Aorta (tissue), 5 donors: ENCODE results near the gene CTXND2. TPM values are rescaled to one million over a fixed set of nuclear protein-coding genes. Genes with fewer than 3 reads are reported as not detected.
A peak's percentile ranks its signal among the peaks of the same experiment; 100 is the strongest.

ENCODE experiments used
- ATAC-seq: fragments of 200-7000 bp; cut with Tn5 transposase; one replicate; pipeline ENCODE4 v1.9.1; 2022; ENCODE audit warnings: moderate library complexity; ENCODE audit not compliant: low FRiP score
- DNase-seq, 2 donors: peaks; one replicate each; pipeline ENCODE4 v3.0.0-alpha.2; 2020
- H3K27ac ChIP-seq, 2 donors: one replicate each; pipeline ENCODE4 v1.5.1; 2013; ENCODE audit warnings: low read length in 2 of 2, mild to moderate bottlenecking in 2 of 2, moderate library complexity in 2 of 2, control low read depth in 1 of 2, inconsistent platforms in 1 of 2, low read depth in 1 of 2
- H3K27me3 ChIP-seq, 2 donors: one replicate each; pipeline ENCODE4 v1.6.1; 2013; ENCODE audit warnings: control low read depth in 1 of 2, low read length in 1 of 2, mild to moderate bottlenecking in 1 of 2, moderate library complexity in 1 of 2; ENCODE audit not compliant: insufficient read depth in 2 of 2, control insufficient read depth in 1 of 2
- H3K36me3 ChIP-seq, 2 donors: one replicate each; pipeline ENCODE4 v1.6.1; 2013; ENCODE audit warnings: control low read depth in 1 of 2, low read length in 1 of 2, mild to moderate bottlenecking in 1 of 2; ENCODE audit not compliant: insufficient read depth in 2 of 2, control insufficient read depth in 1 of 2
- H3K4me1 ChIP-seq, 2 donors: one replicate each; pipeline ENCODE4 v1.6.1; 2013; ENCODE audit warnings: low read length in 2 of 2, control low read depth in 1 of 2, mild to moderate bottlenecking in 1 of 2, moderate library complexity in 1 of 2; ENCODE audit not compliant: insufficient read depth in 2 of 2, control insufficient read depth in 1 of 2
- H3K4me3 ChIP-seq, 2 donors: one replicate each; pipeline ENCODE4 v1.5.1; 2013; ENCODE audit warnings: low read length in 2 of 2, control low read depth in 1 of 2, mild to moderate bottlenecking in 1 of 2
- H3K9me3 ChIP-seq: one replicate; pipeline ENCODE4 v1.6.1; 2013; ENCODE audit warnings: mild to moderate bottlenecking, low read length; ENCODE audit not compliant: control insufficient read depth
- WGBS, 2 donors: extraction: QIAGEN DNeasy Blood & Tissue Kit; methylation state at CpG; one replicate each; pipeline ENCODE4 v1.1.7; 2013; 5-methylcytosine and 5-hydroxymethylcytosine counted together
- intact Hi-C, 2 donors: fragments of 100-400 bp; cut with DNase I; formaldehyde crosslinking; loops; one replicate each; pipeline versions ENCODE4 v1.14.2 to v1.15.0; 2022
- polyA plus RNA-seq, 2 donors: library from polyadenylated mRNA; stranded (reverse); fragments of 200-250 nt; gene quantifications; one replicate each; pipeline ENCODE4 v1.2.3, GENCODE V29; 2013
- total RNA-seq, 2 donors: library from RNA; stranded (reverse); fragmentation: NEBNext Ultra II Directional; extraction: Animal tissue kit (Norgen Biotek cat#: 25700); gene quantifications; one replicate each; pipeline ENCODE4 v1.2.1, GENCODE V29; 2021
- donor health status: healthy with polysubstance abuse.
- donor health status: Bipolar disorder and iron deficiency.
- donor health status: DM: no; HTN: no; CAD: no.
- donor health status: DM: no; HTN: no; CAD: no.
- donor health status: DM: yes; HTN: yes; CAD: no.

The CTXND2 gene
- total and polyA plus RNA-seq, 4 donors, result not detected

GRCh38 chr1:150960646-150961045, 73.7 kb downstream of the CTXND2 start:
- DNase-seq (peak; percentile 10 to 65), ATAC-seq (no peak)
- intact Hi-C loops, result no loop called here
- H3K4me1 ChIP-seq, result no peaks in the 10 kb centered on the region
- no peak overlapping the region for H3K27ac ChIP-seq
- no peaks in the 10 kb centered on the region for H3K27me3 ChIP-seq
- peaks cover 0 to 17% of the 10 kb centered on the region in 2 donors for H3K36me3 ChIP-seq
- H3K9me3 ChIP-seq, result no peaks in the 10 kb centered on the region
- no peak overlapping the region for H3K4me3 ChIP-seq
- 95% methylated on average over 7 of the region's 7 CpGs for WGBS, 2 donors

GRCh38 chr1:150961756-150962155, 74.8 kb downstream of the CTXND2 start:
- 63 to 67% methylated on average over 4 of the region's 4 CpGs for WGBS, 2 donors
- Histone ChIP-seq H3K9me3 (no peaks in the 10 kb centered on the region), H3K27ac (no peak overlapping the region), H3K27me3 (no peaks in the 10 kb centered on the region), H3K4me3 (no peak overlapping the region), H3K4me1 (no peaks in the 10 kb centered on the region), H3K36me3 (peaks cover 6 to 25% of the 10 kb centered on the region in 2 donors)
- intact Hi-C loops, result no loop called here
- peak in 1 of 2 donors; percentile 4 for DNase-seq
- no peak for ATAC-seq

Other genes starting within 250 kb of the CTXND2 start
- 10 to 100 TPM; 23.9 to 27.6 TPM for gene GOLPH3L, start 190.0 kb upstream of the CTXND2 start, total RNA-seq
- 10 to 100 TPM; 15.8 to 17.0 TPM for gene GOLPH3L, start 190.0 kb upstream of the CTXND2 start, polyA plus RNA-seq
- under 1 TPM; 0.72 to 0.84 TPM for gene HORMAD1, start 166.2 kb upstream of the CTXND2 start, total RNA-seq
- gene HORMAD1, start 166.2 kb upstream of the CTXND2 start, polyA plus RNA-seq, result not detected
- 100 to 1,000 TPM in 1 of 2 donors, 10 to 100 TPM in 1; 68.2 to 128 TPM for gene CTSS, start 121.4 kb upstream of the CTXND2 start, total RNA-seq
- 10 to 100 TPM; 16.8 to 94.4 TPM for gene CTSS, start 121.4 kb upstream of the CTXND2 start, polyA plus RNA-seq
- 100 to 1,000 TPM in 1 of 2 donors, 10 to 100 TPM in 1; 50.0 to 107 TPM for gene CTSK, start 78.9 kb upstream of the CTXND2 start, total RNA-seq
- 100 to 1,000 TPM in 1 of 2 donors, 10 to 100 TPM in 1; 75.0 to 115 TPM for gene CTSK, start 78.9 kb upstream of the CTXND2 start, polyA plus RNA-seq
- gene ARNT, start 10.5 kb upstream of the CTXND2 start, total RNA-seq, result 10 to 100 TPM; 60.1 to 74.0 TPM
- gene ARNT, start 10.5 kb upstream of the CTXND2 start, polyA plus RNA-seq, result 10 to 100 TPM; 20.3 to 20.8 TPM
- gene SETDB1, start 39.2 kb downstream of the CTXND2 start, total RNA-seq, result 10 to 100 TPM; 33.5 to 56.2 TPM
- gene SETDB1, start 39.2 kb downstream of the CTXND2 start, polyA plus RNA-seq, result 10 to 100 TPM; 14.9 to 27.5 TPM
- 100 to 1,000 TPM; 140 to 141 TPM for gene CERS2, start 87.7 kb downstream of the CTXND2 start, total RNA-seq
- gene CERS2, start 87.7 kb downstream of the CTXND2 start, polyA plus RNA-seq, result 100 to 1,000 TPM; 106 to 133 TPM
- not detected for gene ANXA9, start 95.2 kb downstream of the CTXND2 start, total RNA-seq
- gene ANXA9, start 95.2 kb downstream of the CTXND2 start, polyA plus RNA-seq, result under 1 TPM in 1 of 2 donors, not detected in 1; 0.15 TPM
- 10 to 100 TPM; 20.1 to 26.0 TPM for gene MINDY1, start 119.8 kb downstream of the CTXND2 start, total RNA-seq
- gene MINDY1, start 119.8 kb downstream of the CTXND2 start, polyA plus RNA-seq, result 10 to 100 TPM in 1 of 2 donors, 1 to 10 TPM in 1; 8.9 to 17.7 TPM
- gene PRUNE1, start 121.3 kb downstream of the CTXND2 start, total RNA-seq, result 10 to 100 TPM; 14.8 TPM
- 10 to 100 TPM; 10.5 to 16.8 TPM for gene PRUNE1, start 121.3 kb downstream of the CTXND2 start, polyA plus RNA-seq
- gene BNIPL, start 149.4 kb downstream of the CTXND2 start, total RNA-seq, result under 1 TPM; 0.29 to 0.54 TPM
- under 1 TPM in 1 of 2 donors, not detected in 1; 0.38 TPM for gene BNIPL, start 149.4 kb downstream of the CTXND2 start, polyA plus RNA-seq
- gene C1orf56, start 160.6 kb downstream of the CTXND2 start, total RNA-seq, result 1 to 10 TPM; 3.0 to 3.8 TPM
- 1 to 10 TPM; 1.8 to 2.6 TPM for gene C1orf56, start 160.6 kb downstream of the CTXND2 start, polyA plus RNA-seq
- 100 to 1,000 TPM; 102 TPM for gene CDC42SE1, start 172.5 kb downstream of the CTXND2 start, total RNA-seq
- 10 to 100 TPM; 30.1 to 82.4 TPM for gene CDC42SE1, start 172.5 kb downstream of the CTXND2 start, polyA plus RNA-seq
- 1 to 10 TPM; 2.4 to 2.5 TPM for gene MLLT11, start 173.3 kb downstream of the CTXND2 start, total RNA-seq
- 1 to 10 TPM; 4.3 to 6.9 TPM for gene MLLT11, start 173.3 kb downstream of the CTXND2 start, polyA plus RNA-seq
- 10 to 100 TPM; 16.0 to 22.2 TPM for gene GABPB2, start 183.6 kb downstream of the CTXND2 start, total RNA-seq
- 10 to 100 TPM in 1 of 2 donors, 1 to 10 TPM in 1; 6.9 to 15.0 TPM for gene GABPB2, start 183.6 kb downstream of the CTXND2 start, polyA plus RNA-seq